ENCODE data around the gene PPP1R2.

Gene PPP1R2

GRCh38 chr3:195565716-195566115 lies 22.6 kb upstream of the PPP1R2 start:
- DNase-seq: no peak

GRCh38 chr3:195563317-195563716 lies 20.2 kb upstream of the PPP1R2 start:
- no peak for DNase-seq

- no peak for DNase-seq
Observed at GRCh38 chr3:195559723-195560409, 16.7 kb upstream of the PPP1R2 start.

GRCh38 chr3:195558602-195559001 lies 15.5 kb upstream of the PPP1R2 start:
- peak; percentile 29 for DNase-seq

GRCh38 chr3:195557322-195557721 lies 14.2 kb upstream of the PPP1R2 start:
- no peak for DNase-seq

GRCh38 chr3:195556390-195556789 lies 13.3 kb upstream of the PPP1R2 start:
- DNase-seq: no peak

GRCh38 chr3:195555110-195555509 lies 12.0 kb upstream of the PPP1R2 start:
- DNase-seq: no peak

- no peak for DNase-seq
Observed at GRCh38 chr3:195554458-195554857, 11.3 kb upstream of the PPP1R2 start.

GRCh38 chr3:195553268-195553667 lies 10.1 kb upstream of the PPP1R2 start:
- DNase-seq: no peak

GRCh38 chr3:195551381-195551978 lies 8.4 kb upstream of the PPP1R2 start:
- no peak for DNase-seq

GRCh38 chr3:195550723-195551122 lies 7.6 kb upstream of the PPP1R2 start:
- no peak for DNase-seq

- DNase-seq: peak; percentile 21
Observed at GRCh38 chr3:195549931-195550519, 6.9 kb upstream of the PPP1R2 start.

- no peak for DNase-seq
Observed at GRCh38 chr3:195548987-195549386, 5.9 kb upstream of the PPP1R2 start.

- no peak for DNase-seq
Observed at GRCh38 chr3:195548501-195548900, 5.4 kb upstream of the PPP1R2 start.

- DNase-seq: no peak
Observed at GRCh38 chr3:195548006-195548405, 4.9 kb upstream of the PPP1R2 start.

GRCh38 chr3:195546130-195546560 lies 3.0 kb upstream of the PPP1R2 start:
- DNase-seq: no peak

- DNase-seq: no peak
Observed at GRCh38 chr3:195544634-195545033, 1.5 kb upstream of the PPP1R2 start.

- DNase-seq: no peak
Observed at GRCh38 chr3:195544230-195544536, 1.1 kb upstream of the PPP1R2 start.

GRCh38 chr3:195543500-195544229 lies 540 bp upstream of the PPP1R2 start:
- no peak for DNase-seq

- peak; percentile 5 for DNase-seq
Observed at GRCh38 chr3:195542316-195542697, 818 bp downstream of the PPP1R2 start.

- no peak for DNase-seq
Observed at GRCh38 chr3:195540511-195540910, 2.6 kb downstream of the PPP1R2 start.

GRCh38 chr3:195540027-195540426 lies 3.1 kb downstream of the PPP1R2 start:
- DNase-seq: no peak

- no peak for DNase-seq
Observed at GRCh38 chr3:195539479-195539878, 3.6 kb downstream of the PPP1R2 start.

GRCh38 chr3:195537995-195538394 lies 5.1 kb downstream of the PPP1R2 start:
- DNase-seq: no peak

All from GF-D8 (cell line).